Neutrophil (primary cell): Measurements from ENCODE around the gene ASCL2.

Experiments
- H3K27ac ChIP-seq: fragments of 200-600 bp; sonication (generic); 2 replicates; pipeline ENCODE4 v1.5.1; 2016; ENCODE audit warnings: mild to moderate bottlenecking, moderate library complexity
- H3K27me3 ChIP-seq: fragments of 200-600 bp; sonication (generic); 2 replicates; pipeline ENCODE4 v1.6.0; 2016; ENCODE audit warnings: mild to moderate bottlenecking
- H3K36me3 ChIP-seq: fragments of 200-600 bp; sonication (generic); 2 replicates; pipeline ENCODE4 v1.5.1; 2017
- H3K4me1 ChIP-seq, 2 experiments: fragments of 200-600 bp in 1 of 2; sonication (generic) in 1 of 2; 1 replicate in 1 of 2; 2 replicates in 1 of 2; pipeline versions ENCODE4 v1.5.1 to v1.6.1; 2013 to 2016; ENCODE audit warnings: low read depth in 1 of 2, low read length in 1 of 2, mild to moderate bottlenecking in 1 of 2, moderate library complexity in 1 of 2; ENCODE audit not compliant: control insufficient read depth in 1 of 2, insufficient read depth in 1 of 2
- H3K4me3 ChIP-seq, 2 experiments: fragments of 200-600 bp in 1 of 2; sonication (generic) in 1 of 2; 1 replicate in 1 of 2; 2 replicates in 1 of 2; pipeline ENCODE4 v1.5.1; 2013 to 2016; ENCODE audit warnings: low read depth in 1 of 2, low read length in 1 of 2, mild to moderate bottlenecking in 1 of 2, moderate library complexity in 1 of 2
- H3K9me3 ChIP-seq: fragments of 200-600 bp; sonication (generic); 2 replicates; pipeline ENCODE4 v1.5.1; 2016
- TF ChIP-seq, protein P1 (sequence below): fragments of 200-600 bp; sonication (generic); IDR thresholded peaks from 2 replicates; pipeline ENCODE4 v1.5.1; 2016; ENCODE audit warnings: antibody characterized with exemption

The ASCL2 gene

DNA sequence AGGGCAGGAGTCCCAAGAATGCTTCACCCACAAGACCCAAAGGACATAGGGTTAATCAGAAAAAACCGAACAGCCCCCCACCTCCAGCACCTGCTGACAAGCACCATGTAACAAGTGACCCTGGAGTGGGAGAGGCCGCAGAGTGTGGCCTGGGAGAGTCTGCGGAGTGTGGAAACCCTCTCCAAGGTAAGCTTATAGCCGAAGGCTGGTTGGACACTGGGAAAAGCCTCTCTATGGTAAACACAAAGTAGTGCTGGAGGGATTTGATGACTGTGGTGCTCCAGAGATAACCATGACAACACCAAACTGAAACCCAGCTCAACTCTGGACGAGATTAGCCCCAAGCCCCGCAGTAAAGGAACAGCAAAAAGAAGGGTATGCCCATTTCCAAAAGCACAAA lies 19.2 kb downstream of the ASCL2 start:
- no peaks in the 10 kb centered on the region for H3K4me1 ChIP-seq
- no peaks in the 10 kb centered on the region for H3K9me3 ChIP-seq
- no peaks in the 10 kb centered on the region for H3K36me3 ChIP-seq
- no peak overlapping the region for H3K27ac ChIP-seq
- TF ChIP-seq, protein P1, sequence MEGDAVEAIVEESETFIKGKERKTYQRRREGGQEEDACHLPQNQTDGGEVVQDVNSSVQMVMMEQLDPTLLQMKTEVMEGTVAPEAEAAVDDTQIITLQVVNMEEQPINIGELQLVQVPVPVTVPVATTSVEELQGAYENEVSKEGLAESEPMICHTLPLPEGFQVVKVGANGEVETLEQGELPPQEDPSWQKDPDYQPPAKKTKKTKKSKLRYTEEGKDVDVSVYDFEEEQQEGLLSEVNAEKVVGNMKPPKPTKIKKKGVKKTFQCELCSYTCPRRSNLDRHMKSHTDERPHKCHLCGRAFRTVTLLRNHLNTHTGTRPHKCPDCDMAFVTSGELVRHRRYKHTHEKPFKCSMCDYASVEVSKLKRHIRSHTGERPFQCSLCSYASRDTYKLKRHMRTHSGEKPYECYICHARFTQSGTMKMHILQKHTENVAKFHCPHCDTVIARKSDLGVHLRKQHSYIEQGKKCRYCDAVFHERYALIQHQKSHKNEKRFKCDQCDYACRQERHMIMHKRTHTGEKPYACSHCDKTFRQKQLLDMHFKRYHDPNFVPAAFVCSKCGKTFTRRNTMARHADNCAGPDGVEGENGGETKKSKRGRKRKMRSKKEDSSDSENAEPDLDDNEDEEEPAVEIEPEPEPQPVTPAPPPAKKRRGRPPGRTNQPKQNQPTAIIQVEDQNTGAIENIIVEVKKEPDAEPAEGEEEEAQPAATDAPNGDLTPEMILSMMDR, result no peak
- H3K4me3 ChIP-seq, result no peak overlapping the region
- no peaks in the 10 kb centered on the region for H3K27me3 ChIP-seq

DNA sequence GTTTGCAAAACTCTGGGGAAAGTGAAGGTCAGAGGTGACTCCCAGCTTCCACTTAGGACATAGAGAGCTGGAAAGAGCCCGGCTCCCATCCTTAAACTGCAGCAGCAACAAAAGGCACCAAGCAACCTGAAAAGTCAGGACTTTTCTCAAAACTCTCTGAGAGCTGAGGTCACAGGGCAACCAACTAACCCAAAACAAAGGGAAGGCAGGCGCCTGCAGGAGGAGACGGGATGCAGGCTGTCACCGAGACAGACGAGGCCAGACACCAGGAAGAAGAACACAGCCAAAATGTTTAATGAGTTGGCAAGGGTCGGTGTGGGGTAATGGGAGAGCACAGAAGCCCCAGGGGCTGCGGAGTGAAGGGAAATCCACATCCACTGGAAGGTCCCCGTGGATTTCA lies 19.9 kb downstream of the ASCL2 start:
- Histone ChIP-seq H3K9me3 (no peaks in the 10 kb centered on the region), H3K36me3 (no peaks in the 10 kb centered on the region), H3K27me3 (peaks cover 3% of the 10 kb centered on the region), H3K27ac (no peak overlapping the region), H3K4me1 (no peaks in the 10 kb centered on the region), H3K4me3 (no peak overlapping the region)
- TF ChIP-seq, protein P1, result no peak

DNA sequence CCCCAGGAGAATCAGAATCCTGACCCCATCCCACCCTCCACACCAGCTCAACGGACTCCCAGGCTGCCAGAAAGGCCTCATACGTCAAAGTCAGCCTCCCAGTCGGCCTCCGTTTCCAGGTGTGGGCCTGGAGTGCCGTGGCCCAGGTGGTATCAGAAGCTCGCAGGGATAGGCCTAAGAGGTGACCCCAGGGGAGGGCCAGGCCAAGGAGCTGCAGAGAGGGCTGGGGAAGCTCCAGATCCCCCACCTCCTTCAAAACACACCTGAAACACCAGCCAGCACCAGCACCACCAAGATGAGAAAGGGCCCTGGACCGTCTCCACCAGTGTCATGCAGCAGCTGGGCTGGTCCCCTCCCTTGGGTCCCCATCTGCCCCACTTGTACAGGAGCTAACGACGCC lies 20.3 kb downstream of the ASCL2 start:
- H3K27me3 ChIP-seq, result peaks cover 6% of the 10 kb centered on the region
- no peaks in the 10 kb centered on the region for H3K36me3 ChIP-seq
- H3K27ac ChIP-seq, result no peak overlapping the region
- TF ChIP-seq, protein P1, result no peak
- no peak overlapping the region for H3K4me3 ChIP-seq
- H3K4me1 ChIP-seq, result no peaks in the 10 kb centered on the region
- H3K9me3 ChIP-seq, result no peaks in the 10 kb centered on the region

GRCh38 chr11:2249189-2249916 lies 21.0 kb downstream of the ASCL2 start:
- H3K36me3 ChIP-seq, result no peaks in the 10 kb centered on the region

GRCh38 chr11:2248762-2249161 lies 21.6 kb downstream of the ASCL2 start:
- TF ChIP-seq, protein P1, result no peak
- no peak overlapping the region for H3K27ac ChIP-seq

More at GRCh38 chr11:2249189-2249916, 21.0 kb downstream of the ASCL2 start:
- Histone ChIP-seq H3K4me1 (no peaks in the 10 kb centered on the region), H3K27ac (no peak overlapping the region), H3K9me3 (no peaks in the 10 kb centered on the region), H3K27me3 (peaks cover 12% of the 10 kb centered on the region), H3K4me3 (no peak overlapping the region)
- TF ChIP-seq, protein P1, result no peak

More at GRCh38 chr11:2248762-2249161, 21.6 kb downstream of the ASCL2 start:
- no peak overlapping the region for H3K4me3 ChIP-seq
- H3K4me1 ChIP-seq, result no peaks in the 10 kb centered on the region
- H3K27me3 ChIP-seq, result peaks cover 16% of the 10 kb centered on the region
- H3K36me3 ChIP-seq, result no peaks in the 10 kb centered on the region
- H3K9me3 ChIP-seq, result no peaks in the 10 kb centered on the region
